ENCODE measurements around the gene CACNA1B. TPM values are rescaled to one million over a fixed set of nuclear protein-coding genes. Genes with fewer than 3 reads are reported as not detected.
"Not testable (repeated sequence)": the region's sequence is repeated elsewhere in the genome, so short reads cannot be mapped to it uniquely, and the experiment has no call there.

The CACNA1B gene
- total RNA-seq, 1 experiment from 2014 or later = 7.8 TPM

DNA sequence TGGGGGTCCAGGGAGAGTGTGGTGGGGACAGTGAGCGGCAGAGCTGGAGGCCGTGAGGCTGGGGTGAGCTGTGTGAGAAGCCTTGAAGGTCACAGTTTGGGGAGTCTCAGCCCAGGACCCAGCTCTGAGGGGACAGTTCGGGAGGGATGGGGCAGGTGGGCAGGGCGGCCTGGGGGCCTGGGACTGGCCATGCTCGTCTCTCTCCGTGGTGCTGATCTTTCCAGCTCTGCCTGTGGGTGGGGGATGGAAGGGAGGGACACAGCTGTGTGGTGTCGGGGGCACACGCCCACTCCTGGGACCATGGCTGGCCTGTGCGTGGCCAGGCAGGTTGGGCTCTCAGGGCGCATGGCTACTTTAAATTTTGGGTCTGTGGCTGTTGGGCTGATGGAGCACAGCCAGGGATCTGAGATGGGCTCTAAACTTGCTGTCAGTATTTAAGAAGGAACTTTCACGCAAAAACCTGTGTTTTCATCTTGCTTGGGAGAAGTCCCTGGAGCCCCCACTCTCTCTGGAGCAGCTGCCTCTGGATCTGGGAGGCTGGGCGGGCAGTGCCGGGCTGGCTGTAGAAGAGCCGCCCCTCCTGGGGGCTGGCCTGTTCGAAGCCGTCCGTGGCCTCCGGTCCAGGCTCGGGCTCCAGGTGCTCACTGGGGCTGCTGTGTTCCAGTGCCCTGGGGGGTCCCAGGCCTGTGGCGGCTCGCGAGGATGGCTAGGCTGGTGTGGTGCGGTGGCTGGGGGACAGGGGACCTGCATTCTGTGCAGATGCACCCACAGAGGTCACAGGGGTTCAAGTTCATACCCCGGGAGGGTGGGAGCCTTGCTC lies 13.4 kb downstream of the CACNA1B start:
- not testable (repeated sequence) for H3K27me3 ChIP-seq (ENCODE audit: insufficient read depth, low read length)

More for the DNA sequence above, 13.4 kb downstream of the CACNA1B start:
- not testable (repeated sequence) for H3K4me3 Mint-ChIP-seq; H2BK5ac ChIP-seq (ENCODE audit: insufficient read length, low read length); H3K23ac ChIP-seq (ENCODE audit: insufficient read length, low read depth, low read length); H3K79me1 ChIP-seq (ENCODE audit: insufficient read depth, low read depth, low read length, poor library complexity, severe bottlenecking); H2BK120ac ChIP-seq (ENCODE audit: low read depth, low read length, poor library complexity, severe bottlenecking); H2AFZ ChIP-seq (ENCODE audit: low read length); H3K4ac ChIP-seq (ENCODE audit: low read depth, low read length); H3K27me3 Mint-ChIP-seq (ENCODE audit: low read depth); H3K27ac Mint-ChIP-seq; H3K27ac ChIP-seq (ENCODE audit: insufficient read length, low read depth, low read length); H3K4me1 Mint-ChIP-seq; H3K4me1 ChIP-seq (ENCODE audit: insufficient read depth, low read length); H2AK5ac ChIP-seq (ENCODE audit: insufficient read length, low read length); H3K4me2 ChIP-seq (ENCODE audit: insufficient read depth, insufficient read length, low read length); H3K9ac ChIP-seq (ENCODE audit: extremely low read depth, insufficient read length, low read length); H3K36me3 Mint-ChIP-seq (ENCODE audit: insufficient read depth in 1 of 3, low read depth in 3 of 3); H3T11ph ChIP-seq (ENCODE audit: low read length); H4K5ac ChIP-seq (ENCODE audit: insufficient read length, low read depth, low read length); H3K9me3 Mint-ChIP-seq; H3K9me3 ChIP-seq (ENCODE audit: control insufficient read depth, low read depth, low read length); H4K20me1 ChIP-seq (ENCODE audit: control insufficient read depth, insufficient read depth, insufficient read length); H3K14ac ChIP-seq (ENCODE audit: insufficient read depth, low read length); H3K23me2 ChIP-seq (ENCODE audit: insufficient read length, low read depth, low read length, poor library complexity, severe bottlenecking); H4K8ac ChIP-seq (replicated peaks; ENCODE audit: insufficient read length, low read depth, low read length); H3K79me2 ChIP-seq (ENCODE audit: insufficient read depth, low read length); H2BK20ac ChIP-seq (ENCODE audit: low read depth, low read length, poor library complexity, severe bottlenecking); H2BK12ac ChIP-seq (ENCODE audit: insufficient read length, low read depth, low read length); H3K18ac ChIP-seq (ENCODE audit: insufficient read length, low read depth, low read length); DNase-seq; H2BK15ac ChIP-seq (ENCODE audit: low read depth, low read length); H4K91ac ChIP-seq (ENCODE audit: insufficient read length, low read depth, low read length); H3K56ac ChIP-seq (ENCODE audit: insufficient read length, low read depth, low read length)
- no CpG with 5 or more reads among the region's 24 CpGs for WGBS (ENCODE audit: extremely low coverage, insufficient read length, low lambda C conversion rate)
